ENCODE measurements around the gene ARID2. TPM values are rescaled to one million over a fixed set of nuclear protein-coding genes. Genes with fewer than 3 reads are reported as not detected.

ARID2 gene, protein sequence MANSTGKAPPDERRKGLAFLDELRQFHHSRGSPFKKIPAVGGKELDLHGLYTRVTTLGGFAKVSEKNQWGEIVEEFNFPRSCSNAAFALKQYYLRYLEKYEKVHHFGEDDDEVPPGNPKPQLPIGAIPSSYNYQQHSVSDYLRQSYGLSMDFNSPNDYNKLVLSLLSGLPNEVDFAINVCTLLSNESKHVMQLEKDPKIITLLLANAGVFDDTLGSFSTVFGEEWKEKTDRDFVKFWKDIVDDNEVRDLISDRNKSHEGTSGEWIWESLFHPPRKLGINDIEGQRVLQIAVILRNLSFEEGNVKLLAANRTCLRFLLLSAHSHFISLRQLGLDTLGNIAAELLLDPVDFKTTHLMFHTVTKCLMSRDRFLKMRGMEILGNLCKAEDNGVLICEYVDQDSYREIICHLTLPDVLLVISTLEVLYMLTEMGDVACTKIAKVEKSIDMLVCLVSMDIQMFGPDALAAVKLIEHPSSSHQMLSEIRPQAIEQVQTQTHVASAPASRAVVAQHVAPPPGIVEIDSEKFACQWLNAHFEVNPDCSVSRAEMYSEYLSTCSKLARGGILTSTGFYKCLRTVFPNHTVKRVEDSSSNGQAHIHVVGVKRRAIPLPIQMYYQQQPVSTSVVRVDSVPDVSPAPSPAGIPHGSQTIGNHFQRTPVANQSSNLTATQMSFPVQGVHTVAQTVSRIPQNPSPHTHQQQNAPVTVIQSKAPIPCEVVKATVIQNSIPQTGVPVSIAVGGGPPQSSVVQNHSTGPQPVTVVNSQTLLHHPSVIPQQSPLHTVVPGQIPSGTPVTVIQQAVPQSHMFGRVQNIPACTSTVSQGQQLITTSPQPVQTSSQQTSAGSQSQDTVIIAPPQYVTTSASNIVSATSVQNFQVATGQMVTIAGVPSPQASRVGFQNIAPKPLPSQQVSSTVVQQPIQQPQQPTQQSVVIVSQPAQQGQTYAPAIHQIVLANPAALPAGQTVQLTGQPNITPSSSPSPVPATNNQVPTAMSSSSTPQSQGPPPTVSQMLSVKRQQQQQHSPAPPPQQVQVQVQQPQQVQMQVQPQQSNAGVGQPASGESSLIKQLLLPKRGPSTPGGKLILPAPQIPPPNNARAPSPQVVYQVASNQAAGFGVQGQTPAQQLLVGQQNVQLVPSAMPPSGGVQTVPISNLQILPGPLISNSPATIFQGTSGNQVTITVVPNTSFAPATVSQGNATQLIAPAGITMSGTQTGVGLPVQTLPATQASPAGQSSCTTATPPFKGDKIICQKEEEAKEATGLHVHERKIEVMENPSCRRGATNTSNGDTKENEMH (N-terminal part only)
- 59.6 and 64.9 TPM in 2 replicates for total RNA-seq (2014; rRNA removed; shearing (Covaris generic))

- Histone ChIP-seq H3K27ac (peak within 1 kb of the TSS; percentile 94), H3K9me3 (replicated peaks) (no peaks in the 10 kb centered on the region), H3K27me3 (no peaks in the 10 kb centered on the region), H3K4me3 (peak within 1 kb of the TSS; percentile 82), H3K4me1 (peaks cover 15% of the 10 kb centered on the region), H3K36me3 (peaks cover 23% of the 10 kb centered on the region)
- peak; percentile 76 to 80 for DNase-seq
Observed at GRCh38 chr12:45729233-45730083, at the start of gene ARID2. Gene ARID2, plus strand, starts transcription at chr12:45729706. Its CDS starts 131 bp downstream, at chr12:45729837.

DNA sequence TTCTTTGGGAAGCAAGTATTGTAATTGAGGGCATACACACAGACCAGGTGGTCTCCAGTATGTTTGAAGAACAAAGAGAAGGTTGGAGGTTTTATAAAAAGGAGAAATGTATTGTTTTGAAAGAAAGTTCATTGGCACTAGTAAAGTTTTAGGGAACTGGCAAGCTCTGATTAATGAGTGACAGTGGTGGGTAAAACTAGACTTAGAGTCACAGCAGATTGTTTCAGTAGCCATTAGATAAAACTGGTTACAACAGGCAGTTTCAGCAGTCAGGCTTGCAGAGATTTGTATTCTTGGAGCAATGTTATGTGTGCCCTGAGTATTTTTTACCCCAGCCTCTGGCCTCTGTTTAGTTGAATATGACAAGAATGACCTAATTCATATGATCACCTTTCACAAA is 49.1 kb upstream of the ARID2 start:
- no peak for DNase-seq
- no peaks in the 10 kb centered on the region for H3K36me3 ChIP-seq
- no peak overlapping the region for H3K27ac ChIP-seq
- H3K4me3 ChIP-seq: no peak overlapping the region
- no peaks in the 10 kb centered on the region for H3K4me1 ChIP-seq
- no peaks in the 10 kb centered on the region for H3K9me3 ChIP-seq (replicated peaks)
- no peaks in the 10 kb centered on the region for H3K27me3 ChIP-seq

- no peaks in the 10 kb centered on the region for H3K36me3 ChIP-seq
- no peaks in the 10 kb centered on the region for H3K9me3 ChIP-seq (replicated peaks)
- no peaks in the 10 kb centered on the region for H3K4me1 ChIP-seq
- no peaks in the 10 kb centered on the region for H3K27me3 ChIP-seq
- no peak overlapping the region for H3K27ac ChIP-seq
- no peak overlapping the region for H3K4me3 ChIP-seq
- DNase-seq: no peak
Observed at GRCh38 chr12:45681465-45681864, 48.0 kb upstream of the ARID2 start.

- no peaks in the 10 kb centered on the region for H3K36me3 ChIP-seq
- 0 out of 2 replicates have a peak, but pooled peaks cover 1% of the 10 kb centered on the region for H3K27me3 ChIP-seq
- no peak overlapping the region for H3K27ac ChIP-seq
- H3K9me3 ChIP-seq (replicated peaks): no peaks in the 10 kb centered on the region
- DNase-seq: no peak
- no peak overlapping the region for H3K4me3 ChIP-seq
- peaks cover 3% of the 10 kb centered on the region; the same call in 1 of the 2 replicates for H3K4me1 ChIP-seq
Observed at GRCh38 chr12:45685680-45686079, 43.8 kb upstream of the ARID2 start.

DNA sequence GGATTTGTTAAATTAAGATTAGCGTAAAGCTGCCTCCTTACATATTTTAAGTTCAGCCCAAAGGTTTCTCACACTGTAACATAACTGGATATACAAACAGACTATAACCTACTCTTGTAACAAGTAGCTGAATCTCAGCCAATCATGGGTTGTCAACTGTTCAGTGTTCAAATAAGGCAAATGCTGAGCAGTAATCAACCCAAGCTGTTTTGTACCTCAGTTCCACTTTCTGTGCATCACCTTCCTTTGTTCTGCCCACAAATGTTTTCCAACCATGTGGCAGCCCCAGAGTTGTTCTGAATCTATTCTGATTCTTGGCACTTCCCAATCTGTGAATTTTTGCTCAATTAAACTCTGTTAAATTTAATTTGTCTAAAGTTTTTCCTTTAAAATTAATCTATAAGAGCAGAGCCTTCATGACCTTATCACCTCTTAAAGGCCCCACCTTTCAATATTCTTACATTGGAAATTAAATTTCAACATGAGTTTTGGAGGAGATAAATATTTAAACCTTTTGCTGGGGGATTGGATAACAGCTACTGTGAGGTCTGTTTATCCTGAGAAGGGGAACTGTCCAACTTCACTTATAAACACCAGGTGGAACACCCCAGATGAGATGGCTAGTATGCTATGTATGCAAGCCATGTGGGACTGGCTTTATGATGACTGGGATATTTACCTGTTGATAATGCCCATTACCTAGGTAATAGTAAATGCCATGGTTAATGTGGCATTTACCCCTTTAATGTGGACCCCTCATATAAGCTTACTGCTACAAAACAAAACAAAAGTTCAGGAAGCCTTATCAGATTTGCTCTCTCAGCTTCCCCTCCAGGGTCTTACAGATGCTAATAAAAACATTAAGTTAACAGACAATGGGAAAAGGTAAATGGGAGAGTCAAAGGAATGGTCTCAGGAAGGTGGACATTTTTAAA is 42.2 kb upstream of the ARID2 start:
- no peak for DNase-seq
- Histone ChIP-seq H3K4me3 (no peak overlapping the region), H3K36me3 (no peaks in the 10 kb centered on the region), H3K27me3 (peaks cover 3% of the 10 kb centered on the region; the same call in 1 of the 2 replicates), H3K4me1 (peaks cover 3% of the 10 kb centered on the region; the same call in 1 of the 2 replicates), H3K27ac (no peak overlapping the region), H3K9me3 (replicated peaks) (no peaks in the 10 kb centered on the region)

DNA sequence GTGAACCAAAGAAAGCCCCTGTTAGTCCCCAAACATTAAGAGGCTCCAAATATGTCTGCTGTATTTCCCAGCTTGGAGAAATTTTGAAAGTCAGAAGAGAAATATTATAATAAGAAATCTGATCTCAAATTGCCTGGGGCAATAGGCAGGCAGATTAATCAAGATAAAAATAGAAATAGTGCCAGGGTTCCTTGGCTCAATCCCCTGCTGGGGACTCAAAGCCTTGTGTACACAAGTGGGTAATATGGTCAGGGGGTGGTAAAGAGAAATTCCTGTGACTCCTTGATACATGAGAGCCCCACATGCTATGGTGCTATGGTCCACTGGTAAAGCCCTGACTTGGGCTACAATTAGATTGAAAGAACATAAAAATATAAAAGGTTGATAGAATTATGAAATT is 41.3 kb upstream of the ARID2 start:
- no peak overlapping the region for H3K27ac ChIP-seq
- peaks cover 6% of the 10 kb centered on the region; the same call in 1 of the 2 replicates for H3K27me3 ChIP-seq
- DNase-seq: peak; percentile 32 to 57
- H3K36me3 ChIP-seq: no peaks in the 10 kb centered on the region
- H3K9me3 ChIP-seq (replicated peaks): no peaks in the 10 kb centered on the region
- no peak overlapping the region for H3K4me3 ChIP-seq
- peaks cover 3% of the 10 kb centered on the region; the same call in 1 of the 2 replicates for H3K4me1 ChIP-seq

DNA sequence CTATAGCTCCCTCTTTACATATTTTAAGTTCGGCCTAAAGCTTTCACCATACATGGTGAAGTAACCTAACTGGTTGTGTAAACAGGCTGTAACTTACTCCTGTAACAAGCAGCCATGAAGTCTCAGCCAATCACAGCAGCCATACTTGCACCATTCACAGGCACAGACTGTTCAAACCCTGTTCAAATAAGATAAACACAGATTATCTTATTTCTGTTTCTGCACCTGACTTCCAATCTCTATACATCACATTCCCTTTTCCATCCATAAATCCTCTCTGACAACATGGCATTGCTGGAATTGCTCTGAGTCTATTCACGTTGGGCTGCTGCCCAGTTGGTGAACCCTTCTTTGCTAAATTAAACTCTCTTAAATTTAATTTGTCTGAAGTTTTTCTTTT is 34.5 kb upstream of the ARID2 start:
- no peak for DNase-seq
- Histone ChIP-seq H3K4me3 (no peak overlapping the region), H3K27ac (no peak overlapping the region), H3K27me3 (peaks cover 6% of the 10 kb centered on the region; the same call in 1 of the 2 replicates), H3K9me3 (replicated peaks) (no peaks in the 10 kb centered on the region), H3K36me3 (no peaks in the 10 kb centered on the region), H3K4me1 (no peaks in the 10 kb centered on the region)

- peaks cover 6% of the 10 kb centered on the region; the same call in 1 of the 2 replicates for H3K27me3 ChIP-seq
- no peaks in the 10 kb centered on the region for H3K36me3 ChIP-seq
- H3K4me3 ChIP-seq: no peak overlapping the region
- no peak overlapping the region for H3K27ac ChIP-seq
- no peaks in the 10 kb centered on the region for H3K4me1 ChIP-seq
- H3K9me3 ChIP-seq (replicated peaks): no peaks in the 10 kb centered on the region
- DNase-seq: no peak
Observed at GRCh38 chr12:45695606-45696005, 33.9 kb upstream of the ARID2 start.

- Histone ChIP-seq H3K4me1 (no peaks in the 10 kb centered on the region), H3K4me3 (no peak overlapping the region), H3K27me3 (peaks cover 3% of the 10 kb centered on the region; the same call in 1 of the 2 replicates), H3K36me3 (no peaks in the 10 kb centered on the region), H3K9me3 (replicated peaks) (no peaks in the 10 kb centered on the region; the same call in 1 of the 2 replicates), H3K27ac (no peak overlapping the region)
- no peak for DNase-seq
Observed at GRCh38 chr12:45696049-45696448, 33.5 kb upstream of the ARID2 start.

DNA sequence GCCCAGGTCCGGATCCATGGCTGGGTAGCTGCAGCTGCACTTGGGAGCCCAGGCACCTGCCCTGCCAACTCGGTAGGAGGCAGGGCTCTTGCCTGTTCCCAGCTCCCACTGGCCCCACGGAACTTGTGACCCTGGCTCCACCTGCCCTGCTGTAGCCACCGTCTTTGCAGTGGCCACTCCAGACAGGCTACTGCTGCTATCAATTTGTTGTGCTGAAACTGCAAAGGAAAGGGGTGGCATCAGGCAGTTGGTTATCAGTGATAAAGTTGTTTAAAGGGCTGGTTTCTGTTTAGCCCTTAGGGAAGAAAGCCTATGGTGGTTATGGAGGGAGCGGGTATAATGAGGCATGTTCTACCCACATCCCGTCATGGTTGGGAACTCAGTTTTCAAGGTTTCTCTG is 32.1 kb upstream of the ARID2 start:
- no peak overlapping the region for H3K27ac ChIP-seq
- H3K9me3 ChIP-seq (replicated peaks): no peaks in the 10 kb centered on the region; the same call in 1 of the 2 replicates
- no peaks in the 10 kb centered on the region for H3K36me3 ChIP-seq
- DNase-seq: no peak
- peaks cover 3% of the 10 kb centered on the region; the same call in 1 of the 2 replicates for H3K27me3 ChIP-seq
- H3K4me1 ChIP-seq: no peaks in the 10 kb centered on the region
- no peak overlapping the region for H3K4me3 ChIP-seq

GRCh38 chr12:45701296-45701695 is 28.2 kb upstream of the ARID2 start:
- H3K4me3 ChIP-seq: no peak overlapping the region
- H3K27ac ChIP-seq: no peak overlapping the region
- no peak for DNase-seq
- no peaks in the 10 kb centered on the region for H3K4me1 ChIP-seq
- H3K36me3 ChIP-seq: no peaks in the 10 kb centered on the region
- H3K9me3 ChIP-seq (replicated peaks): no peaks in the 10 kb centered on the region; the same call in 1 of the 2 replicates
- H3K27me3 ChIP-seq: no peaks in the 10 kb centered on the region

DNA sequence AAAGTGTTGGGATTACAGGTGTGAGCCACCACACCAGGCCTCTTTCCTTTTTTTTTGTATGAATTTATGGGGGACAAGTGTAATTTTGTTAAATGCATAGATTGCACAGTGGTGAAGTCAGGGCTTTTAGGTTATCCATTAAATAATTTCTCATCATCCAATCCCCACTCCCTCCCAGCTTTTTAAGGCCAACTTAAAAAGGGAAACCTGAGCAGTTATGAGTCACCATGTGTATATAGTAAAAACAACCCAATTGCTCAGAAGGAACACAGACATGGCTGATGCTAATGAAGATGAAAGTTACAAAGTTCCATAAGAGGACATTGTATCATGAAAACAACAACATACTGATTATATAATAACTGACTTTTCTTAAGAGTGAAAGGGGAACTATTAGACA is 25.6 kb upstream of the ARID2 start:
- no peak for DNase-seq
- Histone ChIP-seq H3K4me1 (no peaks in the 10 kb centered on the region), H3K27me3 (no peaks in the 10 kb centered on the region), H3K9me3 (replicated peaks) (no peaks in the 10 kb centered on the region; the same call in 1 of the 2 replicates), H3K27ac (no peak overlapping the region), H3K4me3 (no peak overlapping the region), H3K36me3 (no peaks in the 10 kb centered on the region)

GRCh38 chr12:45704968-45705367 is 24.5 kb upstream of the ARID2 start:
- Histone ChIP-seq H3K27ac (no peak overlapping the region), H3K4me3 (no peak overlapping the region), H3K36me3 (no peaks in the 10 kb centered on the region), H3K27me3 (no peaks in the 10 kb centered on the region), H3K4me1 (no peaks in the 10 kb centered on the region), H3K9me3 (replicated peaks) (no peaks in the 10 kb centered on the region; the same call in 1 of the 2 replicates)
- DNase-seq: no peak

Data from SJCRH30 (cell line).